ENCODE data around the gene HOATZ. TPM values are rescaled to one million over a fixed set of nuclear protein-coding genes. Genes with fewer than 3 reads are reported as not detected.

Gene HOATZ
- total RNA-seq, 1 donor from 2014 or later = not detected

DNA sequence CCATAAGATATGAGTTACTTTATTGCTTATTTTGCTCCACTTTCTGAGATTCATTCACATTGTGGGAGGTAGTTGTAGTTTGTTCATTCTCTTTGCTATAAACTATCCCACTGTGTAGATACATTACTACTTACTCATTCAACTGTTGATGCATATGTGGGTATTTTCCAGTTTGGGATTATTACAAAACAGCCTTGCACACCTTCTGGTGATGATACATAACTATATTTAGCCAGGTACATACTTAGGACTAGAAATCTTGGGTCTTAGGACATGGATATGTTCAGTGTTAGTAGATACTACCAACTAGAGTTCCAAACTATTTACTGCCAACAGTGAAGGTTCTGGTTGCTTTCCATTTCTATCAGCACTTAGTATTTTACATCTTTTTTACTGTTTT lies 40.1 kb upstream of the HOATZ start:
- ChIA-PET CTCF (no interaction called here), POLR2A (no interaction called here)
- Mint-ChIP-seq H3K27ac (no peak overlapping the region), H3K27me3 (peaks cover 26% of the 10 kb centered on the region), H3K4me1 (no peaks in the 10 kb centered on the region), H3K36me3 (ENCODE audit: low read depth) (no peaks in the 10 kb centered on the region), H3K9me3 (peaks cover 5% of the 10 kb centered on the region), H3K4me3 (no peak overlapping the region)
- intact Hi-C loops (cut with micrococcal nuclease) = no loop called here
- TF ChIP-seq, protein P1, sequence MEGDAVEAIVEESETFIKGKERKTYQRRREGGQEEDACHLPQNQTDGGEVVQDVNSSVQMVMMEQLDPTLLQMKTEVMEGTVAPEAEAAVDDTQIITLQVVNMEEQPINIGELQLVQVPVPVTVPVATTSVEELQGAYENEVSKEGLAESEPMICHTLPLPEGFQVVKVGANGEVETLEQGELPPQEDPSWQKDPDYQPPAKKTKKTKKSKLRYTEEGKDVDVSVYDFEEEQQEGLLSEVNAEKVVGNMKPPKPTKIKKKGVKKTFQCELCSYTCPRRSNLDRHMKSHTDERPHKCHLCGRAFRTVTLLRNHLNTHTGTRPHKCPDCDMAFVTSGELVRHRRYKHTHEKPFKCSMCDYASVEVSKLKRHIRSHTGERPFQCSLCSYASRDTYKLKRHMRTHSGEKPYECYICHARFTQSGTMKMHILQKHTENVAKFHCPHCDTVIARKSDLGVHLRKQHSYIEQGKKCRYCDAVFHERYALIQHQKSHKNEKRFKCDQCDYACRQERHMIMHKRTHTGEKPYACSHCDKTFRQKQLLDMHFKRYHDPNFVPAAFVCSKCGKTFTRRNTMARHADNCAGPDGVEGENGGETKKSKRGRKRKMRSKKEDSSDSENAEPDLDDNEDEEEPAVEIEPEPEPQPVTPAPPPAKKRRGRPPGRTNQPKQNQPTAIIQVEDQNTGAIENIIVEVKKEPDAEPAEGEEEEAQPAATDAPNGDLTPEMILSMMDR (IDR thresholded peaks at IDR 0.05) = no peak
- DNase-seq (no peak), ATAC-seq (ENCODE audit: low read depth) (no peak)

DNA sequence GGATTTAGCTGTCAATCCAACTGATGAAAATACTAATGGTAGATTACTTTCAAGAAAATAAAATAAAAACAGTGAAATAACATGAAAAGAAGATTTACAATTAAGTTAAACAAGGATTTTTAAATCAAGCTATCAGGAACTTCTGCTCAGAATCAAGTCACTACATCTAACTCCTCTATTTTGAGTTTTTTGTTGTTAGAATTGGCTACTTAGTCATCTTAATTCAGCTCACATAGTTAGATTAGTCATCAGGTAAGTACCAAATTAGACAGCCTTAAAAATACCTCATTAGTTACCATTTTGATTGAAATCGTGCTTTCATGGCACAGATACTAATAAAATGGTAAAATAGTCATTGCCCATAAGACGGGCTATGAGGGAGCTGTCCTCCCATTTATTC lies 38.2 kb upstream of the HOATZ start:
- no peak for DNase-seq
- H3K4me1 Mint-ChIP-seq = no peaks in the 10 kb centered on the region
- intact Hi-C loops (cut with micrococcal nuclease) = no loop called here
- TF ChIP-seq, protein P1 (IDR thresholded peaks at IDR 0.05) = no peak
- H3K27ac Mint-ChIP-seq = no peak overlapping the region
- no peaks in the 10 kb centered on the region for H3K36me3 Mint-ChIP-seq (ENCODE audit: low read depth)
- H3K9me3 Mint-ChIP-seq = peaks cover 11% of the 10 kb centered on the region
- POLR2A ChIA-PET = no interaction called here
- peaks cover 29% of the 10 kb centered on the region for H3K27me3 Mint-ChIP-seq
- no peak for ATAC-seq (ENCODE audit: low read depth)
- CTCF ChIA-PET = no interaction called here
- H3K4me3 Mint-ChIP-seq = no peak overlapping the region

DNA sequence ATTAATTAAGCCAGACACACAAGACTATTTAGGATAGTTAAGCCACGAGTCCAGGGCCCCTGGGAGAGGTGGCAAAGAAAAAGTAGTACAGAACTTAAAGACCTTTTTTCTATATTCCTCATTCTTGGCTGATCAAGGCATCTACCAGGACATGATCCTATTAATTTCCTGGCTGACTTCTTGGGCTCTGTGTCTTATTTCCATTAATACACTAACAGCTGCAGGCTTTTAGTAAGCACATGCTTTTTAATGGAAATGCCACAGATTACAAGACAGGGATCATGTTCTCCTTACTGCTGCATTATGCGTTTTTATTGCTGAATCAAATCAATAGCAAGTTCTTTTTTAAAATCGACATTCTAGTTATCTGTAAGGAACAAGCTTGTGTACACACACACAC lies 37.6 kb upstream of the HOATZ start:
- no peak overlapping the region for H3K27ac Mint-ChIP-seq
- no peak overlapping the region for H3K4me3 Mint-ChIP-seq
- no peaks in the 10 kb centered on the region for H3K36me3 Mint-ChIP-seq (ENCODE audit: low read depth)
- intact Hi-C loops (cut with micrococcal nuclease) = no loop called here
- CTCF ChIA-PET = no interaction called here
- H3K27me3 Mint-ChIP-seq = peaks cover 29% of the 10 kb centered on the region
- POLR2A ChIA-PET = no interaction called here
- no peak for DNase-seq
- ATAC-seq (ENCODE audit: low read depth) = no peak
- TF ChIP-seq, protein P1 (IDR thresholded peaks at IDR 0.05) = no peak
- H3K4me1 Mint-ChIP-seq = no peaks in the 10 kb centered on the region
- peaks cover 11% of the 10 kb centered on the region for H3K9me3 Mint-ChIP-seq

DNA sequence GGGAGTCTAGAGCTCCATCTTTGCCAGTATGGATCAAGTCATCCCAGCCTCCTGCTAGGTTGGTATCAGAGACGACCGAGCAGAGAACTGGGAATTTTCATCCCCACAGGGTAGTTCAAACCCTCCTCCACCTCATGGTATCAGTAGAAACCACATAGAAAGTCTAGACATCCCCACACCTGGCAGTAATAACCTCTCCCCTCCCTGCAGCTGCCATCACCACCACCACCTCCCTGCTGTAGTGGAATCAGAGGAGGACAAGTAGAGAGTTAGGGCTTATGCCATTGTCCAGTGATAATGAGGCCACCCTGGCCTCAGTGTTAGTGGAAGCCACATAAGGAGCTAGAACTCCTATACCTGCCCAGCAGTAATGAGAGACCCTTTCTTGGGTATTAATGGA lies 36.7 kb upstream of the HOATZ start:
- Mint-ChIP-seq H3K36me3 (ENCODE audit: low read depth) (no peaks in the 10 kb centered on the region), H3K9me3 (peaks cover 19% of the 10 kb centered on the region), H3K27me3 (peaks cover 29% of the 10 kb centered on the region), H3K27ac (no peak overlapping the region), H3K4me1 (no peaks in the 10 kb centered on the region), H3K4me3 (no peak overlapping the region)
- CTCF ChIA-PET = no interaction called here
- intact Hi-C loops (cut with micrococcal nuclease) = no loop called here
- POLR2A ChIA-PET = no interaction called here
- DNase-seq (no peak), ATAC-seq (ENCODE audit: low read depth) (no peak)
- TF ChIP-seq, protein P1 (IDR thresholded peaks at IDR 0.05) = no peak

DNA sequence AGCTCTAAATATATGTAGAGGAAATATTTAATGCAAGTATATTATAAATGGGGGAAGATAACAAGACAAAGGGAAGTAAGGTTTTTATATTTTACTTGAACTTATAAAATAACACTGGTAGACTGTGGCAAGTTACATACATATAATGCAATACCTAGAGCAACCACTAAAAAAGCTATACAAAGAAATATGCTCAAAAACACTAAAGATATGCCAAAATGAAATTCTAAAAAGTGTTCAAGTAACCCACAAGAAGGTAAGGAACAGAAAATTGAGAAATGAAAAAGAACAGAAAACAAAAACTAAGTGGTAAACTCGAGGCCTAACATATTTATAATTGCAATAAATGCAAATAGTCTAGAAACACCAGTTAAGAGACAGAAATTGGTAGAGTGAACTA lies 34.9 kb upstream of the HOATZ start:
- POLR2A ChIA-PET = no interaction called here
- Mint-ChIP-seq H3K9me3 (peaks cover 29% of the 10 kb centered on the region), H3K4me1 (no peaks in the 10 kb centered on the region), H3K4me3 (no peak overlapping the region), H3K36me3 (ENCODE audit: low read depth) (no peaks in the 10 kb centered on the region), H3K27ac (no peak overlapping the region), H3K27me3 (peaks cover 35% of the 10 kb centered on the region)
- DNase-seq (no peak), ATAC-seq (ENCODE audit: low read depth) (no peak)
- intact Hi-C loops (cut with micrococcal nuclease) = no loop called here
- CTCF ChIA-PET = no interaction called here
- TF ChIP-seq, protein P1 (IDR thresholded peaks at IDR 0.05) = no peak
